Measurements from ENCODE around the gene DNAH10.

DNA sequence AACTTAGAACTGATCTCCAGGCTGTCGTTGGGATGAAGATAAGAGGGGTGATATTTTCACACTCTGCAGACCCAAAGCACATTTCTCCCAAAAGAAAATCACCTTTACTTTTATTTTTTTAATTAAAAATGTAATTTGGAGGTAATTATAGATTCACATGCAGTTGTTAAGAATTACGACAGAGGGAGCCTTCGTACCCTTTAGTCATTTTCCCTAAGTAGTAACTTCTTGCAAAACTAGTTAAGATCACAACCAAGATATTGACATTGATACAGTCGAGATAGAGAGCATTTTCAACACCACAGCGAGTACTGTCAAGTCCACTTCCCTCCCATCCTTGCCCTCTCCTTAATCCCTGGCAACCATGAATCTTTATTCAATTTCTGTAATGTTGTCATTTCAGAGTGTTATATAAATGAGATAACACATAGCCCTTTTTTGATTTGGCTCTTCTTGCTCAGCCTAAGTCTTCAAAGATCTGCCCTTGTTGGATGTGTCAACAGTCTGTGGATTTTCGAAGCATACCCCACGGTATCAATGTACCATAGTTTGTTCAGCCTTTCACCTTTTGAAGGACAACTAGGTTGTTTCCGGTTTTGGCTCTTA is 39.6 kb downstream of the DNAH10 start:
- no peak for TF ChIP-seq EZH2 (IDR thresholded peaks at IDR 0.05; ENCODE audit: insufficient read depth, low read length)
- TF ChIP-seq, protein P1, sequence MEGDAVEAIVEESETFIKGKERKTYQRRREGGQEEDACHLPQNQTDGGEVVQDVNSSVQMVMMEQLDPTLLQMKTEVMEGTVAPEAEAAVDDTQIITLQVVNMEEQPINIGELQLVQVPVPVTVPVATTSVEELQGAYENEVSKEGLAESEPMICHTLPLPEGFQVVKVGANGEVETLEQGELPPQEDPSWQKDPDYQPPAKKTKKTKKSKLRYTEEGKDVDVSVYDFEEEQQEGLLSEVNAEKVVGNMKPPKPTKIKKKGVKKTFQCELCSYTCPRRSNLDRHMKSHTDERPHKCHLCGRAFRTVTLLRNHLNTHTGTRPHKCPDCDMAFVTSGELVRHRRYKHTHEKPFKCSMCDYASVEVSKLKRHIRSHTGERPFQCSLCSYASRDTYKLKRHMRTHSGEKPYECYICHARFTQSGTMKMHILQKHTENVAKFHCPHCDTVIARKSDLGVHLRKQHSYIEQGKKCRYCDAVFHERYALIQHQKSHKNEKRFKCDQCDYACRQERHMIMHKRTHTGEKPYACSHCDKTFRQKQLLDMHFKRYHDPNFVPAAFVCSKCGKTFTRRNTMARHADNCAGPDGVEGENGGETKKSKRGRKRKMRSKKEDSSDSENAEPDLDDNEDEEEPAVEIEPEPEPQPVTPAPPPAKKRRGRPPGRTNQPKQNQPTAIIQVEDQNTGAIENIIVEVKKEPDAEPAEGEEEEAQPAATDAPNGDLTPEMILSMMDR (IDR thresholded peaks at IDR 0.05; ENCODE audit: insufficient read depth, low read depth, low read length), result peak; percentile 52

Data from astrocyte (in vitro differentiated cells and primary cell).